ENCODE data around the gene ANKRD44.

ANKRD44 gene

GRCh38 chr2:196967116-196967515 lies 343.5 kb downstream of the ANKRD44 start:
- Histone ChIP-seq H3K4me1 (ENCODE audit: control insufficient read depth, insufficient read depth, low read length) (peaks cover 15% of the 10 kb centered on the region), H3K9me3 (ENCODE audit: control insufficient read depth, low read length) (no peaks in the 10 kb centered on the region), H3K36me3 (ENCODE audit: control insufficient read depth, insufficient read depth, low read length, severe bottlenecking) (no peaks in the 10 kb centered on the region), H3K4me3 (ENCODE audit: low read length) (peak overlapping the region; percentile 81), H3K9ac (ENCODE audit: low read length) (peak overlapping the region; percentile 76), H3K27me3 (replicated peaks; ENCODE audit: control insufficient read depth, insufficient read depth, low read length) (no peaks in the 10 kb centered on the region)
- DNase-seq (ENCODE audit: low read depth) = peak; percentile 57

DNA sequence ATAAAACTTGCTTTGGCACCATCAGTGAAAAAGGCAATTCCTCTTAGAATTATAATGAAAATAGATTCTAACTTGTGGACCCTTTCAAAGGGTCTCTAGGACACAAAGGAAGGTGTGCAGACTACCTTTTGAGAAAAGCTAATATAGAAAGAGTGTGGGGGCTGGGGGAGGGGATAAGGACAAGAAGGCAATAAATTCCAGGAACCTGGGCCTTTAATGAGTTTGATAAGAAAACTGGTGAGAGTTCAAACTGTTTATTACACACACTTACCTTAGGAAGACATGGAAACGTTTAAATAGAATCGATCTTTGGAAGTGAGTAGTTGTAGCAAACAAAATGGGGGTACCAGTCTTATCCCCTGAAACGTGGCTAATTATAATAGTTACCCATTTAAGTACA lies 344.5 kb downstream of the ANKRD44 start:
- no peak for DNase-seq (ENCODE audit: low read depth)
- peaks cover 15% of the 10 kb centered on the region for H3K4me1 ChIP-seq (ENCODE audit: control insufficient read depth, insufficient read depth, low read length)
- peak overlapping the region; percentile 76 for H3K9ac ChIP-seq (ENCODE audit: low read length)
- no peaks in the 10 kb centered on the region for H3K36me3 ChIP-seq (ENCODE audit: control insufficient read depth, insufficient read depth, low read length, severe bottlenecking)
- H3K27me3 ChIP-seq (replicated peaks; ENCODE audit: control insufficient read depth, insufficient read depth, low read length) = no peaks in the 10 kb centered on the region
- H3K4me3 ChIP-seq (ENCODE audit: low read length) = peak overlapping the region; percentile 81
- H3K9me3 ChIP-seq (ENCODE audit: control insufficient read depth, low read length) = no peaks in the 10 kb centered on the region

GRCh38 chr2:196965651-196966050 lies 344.9 kb downstream of the ANKRD44 start:
- peaks cover 15% of the 10 kb centered on the region for H3K4me1 ChIP-seq (ENCODE audit: control insufficient read depth, insufficient read depth, low read length)
- no peaks in the 10 kb centered on the region for H3K27me3 ChIP-seq (replicated peaks; ENCODE audit: control insufficient read depth, insufficient read depth, low read length)
- no peaks in the 10 kb centered on the region for H3K9me3 ChIP-seq (ENCODE audit: control insufficient read depth, low read length)
- no peak overlapping the region for H3K9ac ChIP-seq (ENCODE audit: low read length)
- no peak for DNase-seq (ENCODE audit: low read depth)
- H3K4me3 ChIP-seq (ENCODE audit: low read length) = no peak overlapping the region
- H3K36me3 ChIP-seq (ENCODE audit: control insufficient read depth, insufficient read depth, low read length, severe bottlenecking) = no peaks in the 10 kb centered on the region

GRCh38 chr2:196963961-196964360 lies 346.6 kb downstream of the ANKRD44 start:
- Histone ChIP-seq H3K9me3 (ENCODE audit: control insufficient read depth, low read length) (no peaks in the 10 kb centered on the region), H3K4me3 (ENCODE audit: low read length) (no peak overlapping the region), H3K9ac (ENCODE audit: low read length) (no peak overlapping the region), H3K36me3 (ENCODE audit: control insufficient read depth, insufficient read depth, low read length, severe bottlenecking) (no peaks in the 10 kb centered on the region), H3K4me1 (ENCODE audit: control insufficient read depth, insufficient read depth, low read length) (peaks cover 19% of the 10 kb centered on the region), H3K27me3 (replicated peaks; ENCODE audit: control insufficient read depth, insufficient read depth, low read length) (no peaks in the 10 kb centered on the region)
- no peak for DNase-seq (ENCODE audit: low read depth)

DNA sequence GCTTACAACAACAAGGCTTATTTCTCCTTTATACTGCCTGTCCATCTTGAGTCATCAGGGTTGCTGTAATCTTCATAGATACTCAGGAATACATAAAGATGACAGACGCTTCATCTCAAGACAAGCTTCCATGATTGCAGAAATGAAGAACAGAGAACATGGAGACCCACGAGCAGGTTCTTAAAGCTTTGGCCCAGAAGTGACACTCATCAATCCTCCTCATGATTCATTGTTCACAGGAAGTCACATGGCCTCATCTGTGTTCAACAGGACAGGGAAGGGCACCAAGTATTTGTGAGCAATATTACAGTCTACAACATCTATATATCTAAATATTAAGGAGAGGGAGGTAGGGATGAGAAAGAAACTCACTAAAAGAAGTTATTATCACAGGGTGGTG lies 347.5 kb downstream of the ANKRD44 start:
- Histone ChIP-seq H3K27me3 (replicated peaks; ENCODE audit: control insufficient read depth, insufficient read depth, low read length) (no peaks in the 10 kb centered on the region), H3K36me3 (ENCODE audit: control insufficient read depth, insufficient read depth, low read length, severe bottlenecking) (no peaks in the 10 kb centered on the region), H3K4me3 (ENCODE audit: low read length) (no peak overlapping the region), H3K9me3 (ENCODE audit: control insufficient read depth, low read length) (no peaks in the 10 kb centered on the region), H3K4me1 (ENCODE audit: control insufficient read depth, insufficient read depth, low read length) (peaks cover 19% of the 10 kb centered on the region), H3K9ac (ENCODE audit: low read length) (no peak overlapping the region)
- DNase-seq (ENCODE audit: low read depth) = no peak

DNA sequence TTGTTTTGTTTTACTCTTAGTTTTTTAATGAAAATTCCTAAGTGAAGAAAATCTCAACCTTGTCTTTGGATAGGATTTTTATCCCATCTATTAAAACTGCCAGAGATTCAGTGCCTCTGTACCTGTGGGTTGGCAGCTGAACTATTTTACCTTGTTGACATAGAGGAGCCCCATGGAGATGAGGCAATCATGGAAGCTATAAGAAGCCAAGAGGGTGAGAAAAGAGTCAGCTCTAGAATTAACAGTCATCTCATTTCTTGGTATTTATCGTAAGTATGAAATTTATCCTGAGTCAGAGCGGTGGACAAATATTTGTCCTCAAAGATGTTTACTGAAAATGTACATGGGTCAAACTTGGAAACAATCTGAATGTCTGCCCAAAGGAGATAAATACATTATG lies 348.3 kb downstream of the ANKRD44 start:
- Histone ChIP-seq H3K36me3 (ENCODE audit: control insufficient read depth, insufficient read depth, low read length, severe bottlenecking) (no peaks in the 10 kb centered on the region), H3K4me3 (ENCODE audit: low read length) (no peak overlapping the region), H3K4me1 (ENCODE audit: control insufficient read depth, insufficient read depth, low read length) (peaks cover 18% of the 10 kb centered on the region), H3K27me3 (replicated peaks; ENCODE audit: control insufficient read depth, insufficient read depth, low read length) (no peaks in the 10 kb centered on the region), H3K9me3 (ENCODE audit: control insufficient read depth, low read length) (no peaks in the 10 kb centered on the region), H3K9ac (ENCODE audit: low read length) (no peak overlapping the region)
- no peak for DNase-seq (ENCODE audit: low read depth)

DNA sequence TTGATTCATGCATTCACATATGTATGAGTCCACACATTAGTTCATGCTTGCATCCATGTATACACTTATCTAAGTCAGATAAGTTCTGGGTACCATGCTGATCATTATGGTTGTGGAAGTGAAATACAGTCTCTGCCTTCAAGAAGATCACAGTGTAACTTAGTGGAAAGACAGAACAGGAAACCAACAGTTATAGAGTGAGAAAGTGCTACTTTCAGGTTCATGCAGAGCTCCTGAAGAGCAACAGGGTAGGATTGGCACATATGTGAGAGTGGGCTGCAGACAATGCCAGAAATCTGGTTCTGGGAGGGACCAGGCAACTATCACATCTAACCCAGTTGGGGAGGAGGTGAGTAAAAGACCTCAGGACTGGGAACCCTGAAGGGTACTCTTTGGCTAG lies 348.7 kb downstream of the ANKRD44 start:
- H3K9ac ChIP-seq (ENCODE audit: low read length) = no peak overlapping the region
- no peaks in the 10 kb centered on the region for H3K36me3 ChIP-seq (ENCODE audit: control insufficient read depth, insufficient read depth, low read length, severe bottlenecking)
- no peaks in the 10 kb centered on the region for H3K9me3 ChIP-seq (ENCODE audit: control insufficient read depth, low read length)
- no peak for DNase-seq (ENCODE audit: low read depth)
- no peak overlapping the region for H3K4me3 ChIP-seq (ENCODE audit: low read length)
- H3K4me1 ChIP-seq (ENCODE audit: control insufficient read depth, insufficient read depth, low read length) = peaks cover 15% of the 10 kb centered on the region
- H3K27me3 ChIP-seq (replicated peaks; ENCODE audit: control insufficient read depth, insufficient read depth, low read length) = no peaks in the 10 kb centered on the region

- Histone ChIP-seq H3K27me3 (replicated peaks; ENCODE audit: control insufficient read depth, insufficient read depth, low read length) (no peaks in the 10 kb centered on the region), H3K9ac (ENCODE audit: low read length) (no peak overlapping the region), H3K4me1 (ENCODE audit: control insufficient read depth, insufficient read depth, low read length) (peaks cover 4% of the 10 kb centered on the region), H3K4me3 (ENCODE audit: low read length) (no peak overlapping the region), H3K36me3 (ENCODE audit: control insufficient read depth, insufficient read depth, low read length, severe bottlenecking) (no peaks in the 10 kb centered on the region), H3K9me3 (ENCODE audit: control insufficient read depth, low read length) (no peaks in the 10 kb centered on the region)
- DNase-seq (ENCODE audit: low read depth) = peak; percentile 57
Observed at GRCh38 chr2:196959734-196960338, 350.7 kb downstream of the ANKRD44 start.

DNA sequence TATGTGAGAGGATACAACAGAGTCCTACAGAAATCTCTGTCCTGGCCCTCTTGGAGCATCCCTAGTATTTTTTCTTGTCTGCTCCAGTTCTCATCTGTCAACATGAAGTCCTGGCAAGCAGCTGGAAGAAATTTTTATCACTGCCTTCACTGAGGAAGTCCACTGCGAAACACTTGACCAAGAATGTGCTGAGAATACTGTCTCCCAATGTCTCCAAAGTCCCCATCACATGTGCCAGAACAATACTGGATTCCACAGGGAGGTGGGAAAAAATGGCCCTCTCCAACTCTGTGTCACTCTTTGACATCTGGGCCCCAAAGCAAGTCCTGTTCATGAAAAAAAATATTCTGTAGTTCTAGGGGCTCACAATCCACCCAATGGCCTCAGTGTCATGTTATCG lies 351.3 kb downstream of the ANKRD44 start:
- H3K4me1 ChIP-seq (ENCODE audit: control insufficient read depth, insufficient read depth, low read length) = peaks cover 4% of the 10 kb centered on the region
- no peaks in the 10 kb centered on the region for H3K36me3 ChIP-seq (ENCODE audit: control insufficient read depth, insufficient read depth, low read length, severe bottlenecking)

DNA sequence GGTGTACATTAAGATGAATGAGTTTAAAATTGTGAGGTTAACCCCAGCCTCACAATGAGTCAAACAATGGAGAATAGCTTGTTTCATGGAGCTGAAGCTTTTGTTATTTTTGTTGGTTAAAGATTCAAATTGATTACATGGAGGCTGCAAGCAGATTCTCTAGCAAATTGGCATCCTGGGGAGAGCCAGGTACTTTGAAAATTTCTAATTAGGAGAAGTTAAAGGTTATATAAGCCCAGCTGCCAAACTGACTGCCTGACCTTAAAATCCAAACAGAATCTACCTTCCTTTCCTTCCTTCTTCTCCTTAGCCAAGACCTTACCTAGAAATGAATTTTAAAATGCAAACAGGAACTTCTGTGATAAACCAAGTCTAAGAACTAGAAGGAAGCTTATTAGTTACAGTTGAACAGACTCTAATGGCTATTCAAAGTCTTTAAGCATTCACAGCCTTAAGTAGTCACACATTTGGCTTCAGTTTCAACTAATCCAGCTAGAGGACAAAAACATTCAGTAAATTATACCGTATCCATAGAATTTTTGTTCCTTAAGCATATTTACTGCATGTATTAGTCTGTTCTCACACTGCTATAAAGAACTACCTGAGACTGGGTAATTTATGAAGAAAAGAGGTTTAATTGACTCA lies 352.6 kb downstream of the ANKRD44 start:
- Histone ChIP-seq H3K4me1 (ENCODE audit: control insufficient read depth, insufficient read depth, low read length) (peaks cover 4% of the 10 kb centered on the region), H3K36me3 (ENCODE audit: control insufficient read depth, insufficient read depth, low read length, severe bottlenecking) (no peaks in the 10 kb centered on the region), H3K9me3 (ENCODE audit: control insufficient read depth, low read length) (no peaks in the 10 kb centered on the region), H3K27me3 (replicated peaks; ENCODE audit: control insufficient read depth, insufficient read depth, low read length) (no peaks in the 10 kb centered on the region), H3K4me3 (ENCODE audit: low read length) (no peak overlapping the region), H3K9ac (ENCODE audit: low read length) (no peak overlapping the region)
- no peak for DNase-seq (ENCODE audit: low read depth)

More for the DNA sequence above, 351.3 kb downstream of the ANKRD44 start:
- Histone ChIP-seq H3K9ac (ENCODE audit: low read length) (no peak overlapping the region), H3K4me3 (ENCODE audit: low read length) (no peak overlapping the region), H3K27me3 (replicated peaks; ENCODE audit: control insufficient read depth, insufficient read depth, low read length) (no peaks in the 10 kb centered on the region), H3K9me3 (ENCODE audit: control insufficient read depth, low read length) (no peaks in the 10 kb centered on the region)
- no peak for DNase-seq (ENCODE audit: low read depth)

GRCh38 chr2:196957442-196957841 lies 353.1 kb downstream of the ANKRD44 start:
- H3K4me3 ChIP-seq (ENCODE audit: low read length) = no peak overlapping the region
- no peaks in the 10 kb centered on the region for H3K9me3 ChIP-seq (ENCODE audit: control insufficient read depth, low read length)
- no peak overlapping the region for H3K9ac ChIP-seq (ENCODE audit: low read length)
- peaks cover 4% of the 10 kb centered on the region for H3K4me1 ChIP-seq (ENCODE audit: control insufficient read depth, insufficient read depth, low read length)
- no peaks in the 10 kb centered on the region for H3K36me3 ChIP-seq (ENCODE audit: control insufficient read depth, insufficient read depth, low read length, severe bottlenecking)
- no peak for DNase-seq (ENCODE audit: low read depth)
- H3K27me3 ChIP-seq (replicated peaks; ENCODE audit: control insufficient read depth, insufficient read depth, low read length) = no peaks in the 10 kb centered on the region

GRCh38 chr2:196956069-196956468 lies 354.5 kb downstream of the ANKRD44 start:
- DNase-seq (ENCODE audit: low read depth) = no peak
- no peak overlapping the region for H3K9ac ChIP-seq (ENCODE audit: low read length)
- no peaks in the 10 kb centered on the region for H3K27me3 ChIP-seq (replicated peaks; ENCODE audit: control insufficient read depth, insufficient read depth, low read length)
- H3K36me3 ChIP-seq (ENCODE audit: control insufficient read depth, insufficient read depth, low read length, severe bottlenecking) = no peaks in the 10 kb centered on the region
- H3K4me1 ChIP-seq (ENCODE audit: control insufficient read depth, insufficient read depth, low read length) = peaks cover 4% of the 10 kb centered on the region
- H3K4me3 ChIP-seq (ENCODE audit: low read length) = no peak overlapping the region
- H3K9me3 ChIP-seq (ENCODE audit: control insufficient read depth, low read length) = no peaks in the 10 kb centered on the region

All from adipocyte (in vitro differentiated cells).